ENCODE measurements around the gene KCNQ1. TPM values are rescaled to one million over a fixed set of nuclear protein-coding genes. Genes with fewer than 3 reads are reported as not detected.

KCNQ1 gene
- polyA plus RNA-seq, 1 donor from 2014 or later: not detected

- H3K79me2 ChIP-seq (replicated peaks; ENCODE audit: insufficient read depth, low read length): no peaks in the 10 kb centered on the region
- H3K9ac ChIP-seq (ENCODE audit: low read length): no peak overlapping the region
- no peaks in the 10 kb centered on the region for H3F3A ChIP-seq (ENCODE audit: insufficient read depth, low read length, poor library complexity, severe bottlenecking)
- no peaks in the 10 kb centered on the region for H3K36me3 ChIP-seq (ENCODE audit: insufficient read depth, low read length)
- TF ChIP-seq TAF1 (IDR thresholded peaks at IDR 0.05; ENCODE audit: low read depth): no peak
- no peak for TF ChIP-seq EP300 (conservative IDR thresholded peaks at IDR 0.05; ENCODE audit: poor library complexity, severe bottlenecking)
- TF ChIP-seq CTCF (IDR thresholded peaks at IDR 0.05; ENCODE audit: poor library complexity, severe bottlenecking): no peak
- no peak for TF ChIP-seq REST (IDR thresholded peaks at IDR 0.05; ENCODE audit: borderline replicate concordance)
- no peak for TF ChIP-seq RAD21 (conservative IDR thresholded peaks at IDR 0.05)
- no peak for TF ChIP-seq MXI1 (conservative IDR thresholded peaks at IDR 0.05; ENCODE audit: poor library complexity, severe bottlenecking)
- TF ChIP-seq EZH2 (IDR thresholded peaks at IDR 0.05; ENCODE audit: borderline replicate concordance, insufficient read depth, low read length, poor library complexity, severe bottlenecking): no peak
- TF ChIP-seq SMC3 (conservative IDR thresholded peaks at IDR 0.05; ENCODE audit: poor library complexity): no peak
- TF ChIP-seq POLR2AphosphoS5 (IDR thresholded peaks at IDR 0.05): no peak
- H4K20me1 ChIP-seq (ENCODE audit: insufficient read depth): no peaks in the 10 kb centered on the region
- H3K4me3 ChIP-seq (ENCODE audit: low read length): no peak overlapping the region
- no peak overlapping the region for H2AFZ ChIP-seq (ENCODE audit: low read depth, low read length)
- H3K9me2 ChIP-seq (ENCODE audit: insufficient read depth, low read length): no peaks in the 10 kb centered on the region
- no peaks in the 10 kb centered on the region for H3K27me3 ChIP-seq (ENCODE audit: insufficient read depth, low read depth, low read length)
- H3K9me3 ChIP-seq (ENCODE audit: low read length): no peaks in the 10 kb centered on the region
- H3K27ac ChIP-seq (ENCODE audit: low read length): no peak overlapping the region
- H3K4me2 ChIP-seq (ENCODE audit: low read length): no peak overlapping the region
These were observed 27.8 kb downstream of the KCNQ1 start for GRCh38 chr11:2472428-2473186.

- H3K9me2 ChIP-seq (ENCODE audit: insufficient read depth, low read length): no peaks in the 10 kb centered on the region
- H3K9ac ChIP-seq (ENCODE audit: low read length): no peak overlapping the region
- H3K9me3 ChIP-seq (ENCODE audit: low read length): no peaks in the 10 kb centered on the region
- no peaks in the 10 kb centered on the region for H3K79me2 ChIP-seq (replicated peaks; ENCODE audit: insufficient read depth, low read length)
- TF ChIP-seq POLR2AphosphoS5 (IDR thresholded peaks at IDR 0.05): no peak
- H2AFZ ChIP-seq (ENCODE audit: low read depth, low read length): no peak overlapping the region
- H4K20me1 ChIP-seq (ENCODE audit: insufficient read depth): no peaks in the 10 kb centered on the region
- no peak overlapping the region for H3K4me3 ChIP-seq (ENCODE audit: low read length)
- H3K36me3 ChIP-seq (ENCODE audit: insufficient read depth, low read length): no peaks in the 10 kb centered on the region
- H3K4me2 ChIP-seq (ENCODE audit: low read length): no peak overlapping the region
- no peaks in the 10 kb centered on the region for H3F3A ChIP-seq (ENCODE audit: insufficient read depth, low read length, poor library complexity, severe bottlenecking)
- H3K27ac ChIP-seq (ENCODE audit: low read length): no peak overlapping the region
- no peaks in the 10 kb centered on the region for H3K27me3 ChIP-seq (ENCODE audit: insufficient read depth, low read depth, low read length)
These were observed 28.7 kb downstream of the KCNQ1 start for GRCh38 chr11:2473361-2474058.

Data from neural cell (in vitro differentiated cells).